Head of caudate nucleus (tissue), 42 donors: ENCODE results near the gene PRRT3.

Experiments
- DNase-seq, 42 donors: peaks; one replicate each; pipeline versions ENCODE4 v3.0.0 to v3.0.0-alpha.2; 2020 to 2021; ENCODE audit warnings: mixed read lengths in 7 of 42
- intact Hi-C: fragments of 100-400 bp; cut with DNase I; formaldehyde crosslinking; loops from one replicate; pipeline ENCODE4 v1.15.0; 2022

Gene PRRT3

DNA sequence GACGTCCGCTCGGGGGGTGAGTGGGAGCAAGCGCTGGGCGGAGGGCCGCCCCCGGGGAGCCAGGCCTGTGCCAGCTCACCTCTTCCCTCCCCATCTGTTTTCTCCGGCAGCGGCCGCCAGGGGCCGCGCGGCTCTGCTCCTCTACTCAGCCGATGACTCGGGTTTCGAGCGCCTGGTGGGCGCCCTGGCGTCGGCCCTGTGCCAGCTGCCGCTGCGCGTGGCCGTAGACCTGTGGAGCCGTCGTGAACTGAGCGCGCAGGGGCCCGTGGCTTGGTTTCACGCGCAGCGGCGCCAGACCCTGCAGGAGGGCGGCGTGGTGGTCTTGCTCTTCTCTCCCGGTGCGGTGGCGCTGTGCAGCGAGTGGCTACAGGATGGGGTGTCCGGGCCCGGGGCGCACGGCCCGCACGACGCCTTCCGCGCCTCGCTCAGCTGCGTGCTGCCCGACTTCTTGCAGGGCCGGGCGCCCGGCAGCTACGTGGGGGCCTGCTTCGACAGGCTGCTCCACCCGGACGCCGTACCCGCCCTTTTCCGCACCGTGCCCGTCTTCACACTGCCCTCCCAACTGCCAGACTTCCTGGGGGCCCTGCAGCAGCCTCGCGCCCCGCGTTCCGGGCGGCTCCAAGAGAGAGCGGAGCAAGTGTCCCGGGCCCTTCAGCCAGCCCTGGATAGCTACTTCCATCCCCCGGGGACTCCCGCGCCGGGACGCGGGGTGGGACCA lies 19.2 kb downstream of the PRRT3 start:
- intact Hi-C loops = loop anchor here (5.0 kb wide), 2 partner anchors 41 to 86 kb away; partner anchors contain the start of gene JAGN1
- DNase-seq = peak; percentile 57 to 93 (median 80)

DNA sequence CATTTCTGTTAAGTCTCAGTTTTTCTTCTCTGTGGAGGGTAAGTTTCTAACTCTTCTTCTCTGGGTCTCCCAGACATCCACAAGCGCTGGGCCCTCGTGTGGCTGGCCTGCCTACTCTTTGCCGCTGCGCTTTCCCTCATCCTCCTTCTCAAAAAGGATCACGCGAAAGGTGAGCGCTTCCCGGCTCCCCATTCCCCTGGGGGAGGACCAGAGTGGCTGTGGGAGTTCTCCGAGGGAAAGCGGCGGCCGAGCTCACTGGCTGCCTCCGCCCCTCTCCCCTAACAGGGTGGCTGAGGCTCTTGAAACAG lies 19.7 kb downstream of the PRRT3 start:
- DNase-seq = peak in 2 of 42 donors; percentile 37 to 48
- intact Hi-C loops = loop anchor here (5.0 kb wide), 2 partner anchors 40 to 85 kb away; partner anchors contain the start of gene JAGN1

GRCh38 chr3:9930804-9931418 lies 21.3 kb downstream of the PRRT3 start:
- no peak for DNase-seq
- intact Hi-C loops = loop anchor here (5.0 kb wide), 2 partner anchors 39 to 84 kb away; partner anchors contain the start of gene JAGN1

DNA sequence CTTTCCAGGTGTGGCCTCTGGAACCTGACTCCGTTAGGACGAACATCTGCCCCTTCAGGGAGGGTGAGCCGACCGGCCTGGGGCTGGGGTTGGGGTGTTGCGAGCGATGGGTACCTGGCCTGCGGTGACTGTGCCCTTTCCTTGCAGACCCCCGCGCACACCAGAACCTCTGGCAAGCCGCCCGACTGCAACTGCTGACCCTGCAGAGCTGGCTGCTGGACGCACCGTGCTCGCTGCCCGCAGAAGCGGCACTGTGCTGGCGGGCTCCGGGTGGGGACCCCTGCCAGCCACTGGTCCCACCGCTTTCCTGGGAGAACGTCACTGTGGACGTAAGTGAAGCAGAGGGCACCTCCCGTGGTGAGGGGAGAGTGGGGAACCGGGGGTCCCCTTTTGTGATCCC lies 24.1 kb downstream of the PRRT3 start:
- DNase-seq = no peak
- intact Hi-C loops = no loop called here

- intact Hi-C loops = no loop called here
- no peak for DNase-seq
These were observed 33.8 kb downstream of the PRRT3 start for GRCh38 chr3:9918261-9919038.

DNA sequence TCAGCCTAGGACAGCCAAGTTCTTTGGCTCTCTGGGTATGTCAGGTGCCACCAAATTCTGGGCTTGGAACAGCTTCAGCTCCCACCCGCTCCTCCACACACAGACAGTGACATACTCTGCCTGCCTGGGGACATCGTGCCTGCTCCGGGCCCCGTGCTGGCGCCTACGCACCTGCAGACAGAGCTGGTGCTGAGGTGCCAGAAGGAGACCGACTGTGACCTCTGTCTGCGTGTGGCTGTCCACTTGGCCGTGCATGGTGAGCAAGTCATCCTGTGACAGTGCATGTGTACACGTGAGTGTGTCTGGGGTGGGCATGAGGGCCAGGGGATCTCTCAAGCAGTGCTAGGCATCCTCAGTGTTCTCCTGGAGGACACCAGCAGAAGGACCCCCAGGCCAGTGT lies 34.4 kb downstream of the PRRT3 start:
- no peak for DNase-seq
- intact Hi-C loops = no loop called here

GRCh38 chr3:9916734-9917680 lies 35.2 kb downstream of the PRRT3 start, which contains the start of gene IL17RC:
IL17RC (plus strand) TSS chr3:9917098; CDS start chr3:9917316, 218 bp downstream.
- DNase-seq = peak; percentile 31 to 84 (median 64)
- intact Hi-C loops = no loop called here

- DNase-seq = no peak
- intact Hi-C loops = no loop called here
These were observed 35.9 kb downstream of the PRRT3 start for GRCh38 chr3:9916346-9916733.

DNA sequence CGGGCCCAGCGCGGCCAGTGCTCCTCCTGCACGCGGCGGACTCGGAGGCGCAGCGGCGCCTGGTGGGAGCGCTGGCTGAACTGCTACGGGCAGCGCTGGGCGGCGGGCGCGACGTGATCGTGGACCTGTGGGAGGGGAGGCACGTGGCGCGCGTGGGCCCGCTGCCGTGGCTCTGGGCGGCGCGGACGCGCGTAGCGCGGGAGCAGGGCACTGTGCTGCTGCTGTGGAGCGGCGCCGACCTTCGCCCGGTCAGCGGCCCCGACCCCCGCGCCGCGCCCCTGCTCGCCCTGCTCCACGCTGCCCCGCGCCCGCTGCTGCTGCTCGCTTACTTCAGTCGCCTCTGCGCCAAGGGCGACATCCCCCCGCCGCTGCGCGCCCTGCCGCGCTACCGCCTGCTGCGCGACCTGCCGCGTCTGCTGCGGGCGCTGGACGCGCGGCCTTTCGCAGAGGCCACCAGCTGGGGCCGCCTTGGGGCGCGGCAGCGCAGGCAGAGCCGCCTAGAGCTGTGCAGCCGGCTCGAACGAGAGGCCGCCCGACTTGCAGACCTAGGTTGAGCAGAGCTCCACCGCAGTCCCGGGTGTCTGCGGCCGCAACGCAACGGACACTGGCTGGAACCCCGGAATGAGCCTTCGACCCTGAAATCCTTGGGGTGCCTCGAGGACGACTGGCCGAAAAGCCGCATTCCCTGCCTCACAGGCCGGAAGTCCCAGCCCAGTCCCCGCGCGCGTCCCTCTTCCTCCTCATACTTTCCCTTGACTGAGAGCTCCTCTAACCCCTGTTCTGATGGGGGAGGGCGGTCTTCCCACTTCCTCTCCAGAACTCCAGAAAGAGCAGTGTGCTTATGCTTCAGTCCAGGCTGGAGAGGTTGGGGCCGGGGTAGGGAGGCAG lies 36.7 kb downstream of the PRRT3 start:
- intact Hi-C loops = no loop called here
- DNase-seq = peak in 41 of 42 donors; percentile 32 to 82 (median 67)

- no peak for DNase-seq
- intact Hi-C loops = no loop called here
These were observed 37.5 kb downstream of the PRRT3 start for GRCh38 chr3:9914559-9915253.

- no peak for DNase-seq
- intact Hi-C loops = no loop called here
These were observed 38.2 kb downstream of the PRRT3 start for GRCh38 chr3:9914011-9914410.

- intact Hi-C loops = no loop called here
- DNase-seq = no peak
These were observed 38.6 kb downstream of the PRRT3 start for GRCh38 chr3:9913601-9914000.

DNA sequence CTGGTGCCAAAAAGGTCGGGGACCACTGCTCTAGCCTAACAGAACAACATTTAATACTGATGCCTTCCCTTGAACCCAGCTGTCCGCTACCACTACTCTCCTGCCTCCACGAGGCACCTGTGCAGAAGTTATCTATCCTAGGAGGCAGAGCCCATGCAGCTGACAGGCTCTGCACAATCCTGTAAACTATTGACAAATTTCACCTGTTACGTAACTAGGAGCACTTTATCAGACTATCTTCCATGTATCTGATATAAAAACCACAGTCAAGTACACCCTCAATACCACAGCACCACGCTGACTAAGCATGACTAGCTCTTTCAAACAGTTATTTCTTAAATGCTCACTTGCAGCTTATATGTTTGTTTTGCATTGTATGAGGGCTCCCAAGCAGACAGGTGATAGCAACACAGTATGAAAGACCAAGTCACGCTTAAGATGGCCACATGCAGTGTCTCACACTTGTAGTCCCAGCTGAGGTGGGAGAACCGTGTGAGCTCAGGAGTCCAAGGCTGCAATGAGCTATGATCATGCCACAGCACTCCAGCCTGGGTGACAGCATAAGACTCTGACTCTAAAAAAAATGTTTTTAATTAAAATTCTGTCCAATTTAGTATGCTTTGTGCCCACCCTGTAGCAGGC lies 39.8 kb downstream of the PRRT3 start:
- DNase-seq = no peak
- intact Hi-C loops = no loop called here

GRCh38 chr3:9911863-9912262 lies 40.3 kb downstream of the PRRT3 start:
- intact Hi-C loops = no loop called here
- no peak for DNase-seq

DNA sequence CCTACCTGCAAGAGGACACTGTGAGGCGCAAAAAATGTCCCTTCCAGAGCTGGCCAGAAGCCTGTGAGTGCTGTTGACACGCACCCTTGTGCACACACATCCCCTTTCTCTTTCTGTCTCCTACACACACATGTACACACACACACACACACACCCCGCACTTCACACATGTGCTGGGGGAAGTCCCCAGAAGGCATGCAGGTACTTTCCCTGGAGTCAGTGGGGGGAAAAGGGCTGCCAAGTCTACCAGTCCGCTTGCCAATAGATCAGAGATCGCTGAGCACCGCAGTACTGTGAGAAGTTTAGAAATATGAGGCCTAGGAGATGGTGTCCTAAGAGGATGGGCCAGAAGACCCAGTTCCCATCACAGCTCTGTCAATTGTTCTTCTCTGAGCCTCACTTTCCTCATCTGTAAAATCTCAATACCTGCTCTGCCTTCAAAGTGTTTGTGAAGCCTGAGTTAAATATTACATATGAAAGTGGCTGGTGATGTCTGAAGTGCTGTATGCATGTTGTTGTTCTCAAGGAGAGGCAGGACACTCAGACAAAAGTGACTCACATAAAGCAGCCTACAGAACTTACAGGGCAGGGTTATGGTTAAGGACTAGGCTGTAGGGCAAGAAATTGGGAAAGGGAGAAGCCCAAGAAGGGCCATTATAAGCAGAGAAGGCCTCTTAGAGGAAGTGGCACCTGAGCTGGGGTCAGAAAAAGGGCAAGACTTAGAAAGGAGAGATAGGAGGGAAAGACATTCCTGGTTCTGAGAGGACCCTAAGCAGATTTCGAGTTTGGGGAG lies 42.8 kb downstream of the PRRT3 start:
- DNase-seq = no peak
- intact Hi-C loops = no loop called here

DNA sequence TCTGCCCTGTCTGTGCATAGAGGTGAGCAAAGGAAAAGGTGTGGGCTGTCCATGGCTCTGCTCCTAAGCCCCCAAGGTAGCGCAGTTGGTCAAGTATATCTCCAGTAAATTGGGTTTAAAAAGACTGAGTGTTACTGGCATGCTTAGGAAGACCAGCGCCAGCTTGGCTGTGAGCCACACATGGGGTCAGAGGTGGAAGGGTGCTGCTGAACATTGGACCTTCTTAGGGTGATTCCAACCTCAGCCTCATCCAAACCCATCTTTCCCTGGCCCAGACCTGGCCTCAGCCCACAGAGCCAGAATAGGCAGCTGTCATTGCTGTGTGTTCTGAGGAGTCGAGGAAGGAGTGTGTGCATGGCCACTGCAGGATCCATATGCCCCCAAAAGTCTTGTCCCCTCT lies 43.9 kb downstream of the PRRT3 start:
- intact Hi-C loops = no loop called here
- DNase-seq = no peak
